G401.6 (cell line): ENCODE measurements around the gene APCDD1L.

Experiments
- FAIRE-seq: peaks from 2 replicates; lab custom pipeline; 2012; peaks lifted over from hg19 to GRCh38; lab: Jason Lieb, UNC

APCDD1L gene

DNA sequence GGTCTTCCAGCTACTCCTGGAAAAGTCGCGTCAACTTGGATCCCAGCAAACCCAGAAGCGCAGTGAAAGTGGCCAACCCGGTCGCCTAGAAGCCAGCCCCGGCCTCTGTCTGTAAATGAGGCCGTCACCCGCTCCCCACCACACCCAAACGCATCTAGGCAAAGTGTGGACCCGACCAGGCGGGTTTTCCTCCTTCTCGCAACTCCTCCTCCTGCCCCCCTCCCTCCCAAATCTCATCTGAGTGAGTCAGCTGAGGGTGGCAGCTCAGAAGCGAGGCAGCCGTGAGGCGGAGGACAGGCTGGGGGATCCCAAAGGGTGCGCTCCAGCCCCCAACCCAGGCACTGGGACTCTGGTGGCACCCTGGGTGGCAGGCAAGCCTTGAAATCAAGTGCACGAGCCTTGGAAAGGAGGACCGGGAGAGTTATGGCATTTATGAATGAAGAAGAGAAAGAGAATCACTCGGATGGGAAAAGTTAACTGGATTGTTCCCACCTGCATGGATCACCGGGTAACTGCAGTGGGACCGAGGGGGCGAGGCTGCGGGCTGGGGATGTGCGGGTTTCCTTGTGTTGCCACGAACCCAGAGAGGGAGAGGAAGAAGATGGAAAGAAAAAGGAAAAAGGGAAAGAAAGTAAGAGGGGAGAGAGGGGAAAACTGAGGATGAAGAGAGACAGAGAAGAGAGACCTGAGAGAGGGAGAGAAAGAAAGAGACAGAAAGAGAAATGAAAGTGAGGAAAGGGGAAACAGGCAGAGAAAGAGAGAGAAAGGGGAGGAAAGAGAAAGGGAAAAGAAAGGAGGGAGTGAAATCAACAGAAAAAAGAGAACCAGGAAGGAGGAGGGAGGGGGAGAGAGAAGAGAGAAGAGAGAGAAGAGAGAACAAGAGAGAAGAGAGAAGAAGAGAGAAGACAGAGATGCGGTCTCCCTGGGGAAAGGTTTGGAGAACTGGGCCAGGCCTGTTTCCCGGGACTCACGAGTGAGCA is at the start of gene APCDD1L:
TSS of gene APCDD1L (minus strand) at position 167 of the 980 bp plus-strand sequence. CDS start 692 bp downstream, outside the sequence.
- FAIRE-seq, result no peak

DNA sequence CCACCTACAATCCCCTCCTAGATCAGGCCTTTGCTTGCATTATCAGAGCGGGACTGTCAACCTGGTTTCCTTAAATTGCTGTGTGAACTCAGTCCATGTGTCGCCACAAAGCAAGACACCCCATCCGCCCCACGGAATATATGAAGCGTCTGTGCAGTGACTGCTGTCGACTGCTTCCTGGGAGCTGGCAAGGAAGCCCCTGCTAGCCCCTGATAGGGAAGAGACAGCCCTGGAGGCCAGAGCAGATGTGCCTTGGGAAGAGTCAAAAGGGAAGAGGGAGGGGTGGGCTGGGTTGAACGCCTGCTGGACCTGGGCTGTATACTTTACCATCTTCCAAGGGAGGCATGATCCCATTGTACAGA is 44.1 kb upstream of the APCDD1L start:
- no peak for FAIRE-seq

- FAIRE-seq, result no peak
Observed at GRCh38 chr20:58558486-58559367, 43.5 kb upstream of the APCDD1L start.

DNA sequence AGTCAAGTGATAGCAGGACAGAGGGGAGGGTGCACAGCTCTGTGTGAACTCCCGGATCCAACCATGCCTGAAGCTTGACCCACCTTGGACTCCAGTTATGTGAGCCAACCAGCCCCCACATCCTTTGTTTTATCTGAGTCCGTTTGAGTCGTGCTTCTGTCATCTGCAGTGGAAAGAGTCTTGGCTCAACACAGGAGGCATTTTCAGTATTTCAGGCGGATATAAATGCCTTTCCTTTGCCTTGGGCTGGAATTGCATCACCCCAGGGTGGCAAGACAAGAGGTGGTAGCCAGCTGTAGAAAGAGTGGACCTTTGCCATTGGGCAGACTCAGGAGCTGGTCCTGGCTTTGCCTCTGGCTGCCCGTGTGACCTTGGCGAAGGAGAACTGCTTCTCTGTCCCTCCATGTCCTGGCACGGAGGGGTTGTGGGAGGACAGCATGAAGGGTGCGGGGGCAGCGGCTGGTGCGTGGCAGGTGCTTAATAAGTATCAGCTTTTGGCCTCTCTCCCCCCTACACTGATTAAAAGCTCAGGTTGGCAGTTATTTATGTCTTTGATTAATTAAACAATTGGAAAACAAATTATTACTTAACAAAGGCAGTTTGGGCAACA is 42.6 kb upstream of the APCDD1L start:
- no peak for FAIRE-seq

DNA sequence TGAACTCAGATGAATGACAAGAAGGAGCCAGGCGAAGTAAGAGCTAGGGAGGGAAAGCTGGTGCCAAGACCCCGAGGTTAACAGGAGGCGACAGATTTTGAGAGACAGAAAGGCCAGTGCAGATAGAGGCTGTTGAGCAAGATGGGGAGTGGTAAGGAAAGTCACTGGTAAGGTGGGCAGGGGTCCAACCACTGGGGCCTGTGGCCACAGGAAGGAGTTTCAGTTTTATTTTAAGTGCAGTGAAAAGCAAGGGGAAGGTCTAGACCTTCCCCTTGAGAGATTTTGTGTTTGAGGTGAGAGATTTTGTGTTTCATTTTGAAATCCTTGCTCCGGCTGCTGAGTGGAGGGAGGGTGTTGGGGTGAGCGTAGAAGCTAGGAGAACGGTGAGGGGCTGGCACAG is 41.8 kb upstream of the APCDD1L start:
- FAIRE-seq, result no peak

GRCh38 chr20:58555078-58555765 is 40.0 kb upstream of the APCDD1L start:
- no peak for FAIRE-seq

- no peak for FAIRE-seq
Observed at GRCh38 chr20:58554541-58554940, 39.3 kb upstream of the APCDD1L start.

DNA sequence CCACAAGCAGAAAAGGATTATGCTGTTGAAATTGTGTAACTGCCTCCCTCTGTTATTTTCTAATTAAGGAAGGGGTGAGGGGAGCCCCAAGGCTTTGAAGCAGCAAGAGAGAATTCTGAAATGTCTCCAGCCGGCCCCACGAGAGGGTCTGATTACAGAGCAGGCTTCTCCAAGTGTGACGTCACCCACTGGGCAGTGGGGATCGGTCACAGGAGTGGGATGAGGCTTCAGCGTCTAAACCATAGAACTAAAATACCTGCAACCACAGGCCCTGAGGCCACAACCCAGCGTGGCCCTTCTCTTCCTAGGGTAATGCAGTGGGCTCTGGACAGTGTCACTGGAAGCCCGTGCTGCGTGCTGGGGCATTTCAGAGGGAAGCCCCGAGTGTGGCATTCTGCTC is 38.6 kb upstream of the APCDD1L start:
- FAIRE-seq, result no peak

DNA sequence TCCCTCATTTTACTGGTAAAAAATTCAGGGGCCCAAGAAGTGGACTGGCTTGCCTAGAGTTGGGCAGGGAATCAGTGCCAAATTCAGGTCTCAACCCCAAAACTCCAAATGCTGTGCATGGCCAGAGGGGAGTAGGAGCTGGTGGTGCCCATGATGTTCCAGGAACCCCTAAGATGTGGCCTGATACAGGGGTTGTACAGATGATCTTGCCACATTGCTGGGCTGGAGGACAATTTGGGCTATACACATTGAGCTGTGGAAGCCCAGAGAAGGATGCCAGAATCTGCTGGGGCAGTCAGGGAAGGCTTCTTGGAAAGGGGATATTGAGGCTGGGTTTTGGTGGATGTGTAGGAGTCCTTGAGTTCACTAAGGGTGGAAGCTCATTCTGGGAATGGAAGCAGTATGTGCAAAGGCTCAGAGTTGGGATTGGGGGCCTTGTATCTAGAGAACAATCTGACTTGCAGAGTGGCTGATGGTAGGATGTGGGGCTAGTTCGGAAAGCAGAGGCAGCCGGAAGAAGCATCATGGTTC is 38.0 kb upstream of the APCDD1L start:
- no peak for FAIRE-seq

GRCh38 chr20:58552366-58552934 is 37.3 kb upstream of the APCDD1L start:
- no peak for FAIRE-seq

DNA sequence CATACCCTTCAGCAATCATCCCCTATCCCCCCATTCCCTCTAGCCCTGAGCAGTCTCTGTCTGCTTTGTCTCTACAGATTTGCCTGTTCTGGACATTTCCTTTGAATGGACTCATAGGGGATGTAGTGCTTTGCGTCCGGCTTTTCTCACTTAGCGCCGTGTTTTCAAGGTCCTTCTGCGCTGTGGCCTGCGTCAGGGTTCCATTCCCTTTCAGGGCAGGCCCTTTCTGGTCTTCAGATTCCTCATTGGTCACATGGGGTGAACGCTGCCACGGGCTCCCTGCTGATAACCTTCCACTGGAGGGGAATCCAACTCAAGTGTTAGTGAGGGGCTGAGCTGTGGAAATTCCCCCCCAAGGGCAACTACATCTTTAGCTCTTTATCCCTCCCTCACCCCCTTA is 36.4 kb upstream of the APCDD1L start:
- FAIRE-seq, result no peak

DNA sequence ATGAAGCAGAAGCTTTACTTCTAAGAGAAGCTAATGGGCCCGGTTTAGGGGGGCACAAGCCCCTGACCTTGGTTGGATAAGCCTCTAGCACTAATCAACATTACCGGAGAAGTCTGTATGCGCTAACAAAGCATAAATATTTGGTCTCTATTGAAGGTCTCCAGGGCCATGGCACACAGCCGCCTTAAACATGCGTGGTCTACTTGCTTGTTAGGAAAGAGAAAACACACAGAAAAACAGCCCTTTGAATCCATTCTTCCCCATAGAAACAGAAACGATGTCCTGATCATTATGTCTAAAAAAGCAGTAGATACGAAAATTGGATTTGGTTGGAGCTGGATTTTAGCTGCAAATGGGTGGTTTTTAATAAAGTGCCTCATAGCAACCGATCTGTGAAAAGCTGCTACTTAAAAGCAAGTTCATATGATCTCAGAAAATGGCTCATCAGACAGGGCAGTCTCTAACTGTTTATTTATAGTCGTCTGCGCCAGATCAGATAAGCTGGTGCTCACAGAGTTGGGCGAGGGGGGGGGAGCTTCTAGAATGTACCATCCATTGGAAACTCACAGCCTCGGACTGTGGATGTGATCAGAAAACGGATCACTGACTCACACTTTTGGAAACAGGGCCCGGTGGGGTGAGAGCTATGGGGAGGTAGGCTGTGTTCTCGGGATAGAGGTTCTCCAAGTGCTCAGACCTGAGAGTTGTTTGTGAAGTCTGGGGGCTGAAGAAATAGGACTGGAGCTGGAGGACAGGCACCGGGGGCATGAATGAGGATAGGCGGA is 35.3 kb upstream of the APCDD1L start:
- no peak for FAIRE-seq

GRCh38 chr20:58549231-58550209 is 34.3 kb upstream of the APCDD1L start:
- FAIRE-seq, result no peak

DNA sequence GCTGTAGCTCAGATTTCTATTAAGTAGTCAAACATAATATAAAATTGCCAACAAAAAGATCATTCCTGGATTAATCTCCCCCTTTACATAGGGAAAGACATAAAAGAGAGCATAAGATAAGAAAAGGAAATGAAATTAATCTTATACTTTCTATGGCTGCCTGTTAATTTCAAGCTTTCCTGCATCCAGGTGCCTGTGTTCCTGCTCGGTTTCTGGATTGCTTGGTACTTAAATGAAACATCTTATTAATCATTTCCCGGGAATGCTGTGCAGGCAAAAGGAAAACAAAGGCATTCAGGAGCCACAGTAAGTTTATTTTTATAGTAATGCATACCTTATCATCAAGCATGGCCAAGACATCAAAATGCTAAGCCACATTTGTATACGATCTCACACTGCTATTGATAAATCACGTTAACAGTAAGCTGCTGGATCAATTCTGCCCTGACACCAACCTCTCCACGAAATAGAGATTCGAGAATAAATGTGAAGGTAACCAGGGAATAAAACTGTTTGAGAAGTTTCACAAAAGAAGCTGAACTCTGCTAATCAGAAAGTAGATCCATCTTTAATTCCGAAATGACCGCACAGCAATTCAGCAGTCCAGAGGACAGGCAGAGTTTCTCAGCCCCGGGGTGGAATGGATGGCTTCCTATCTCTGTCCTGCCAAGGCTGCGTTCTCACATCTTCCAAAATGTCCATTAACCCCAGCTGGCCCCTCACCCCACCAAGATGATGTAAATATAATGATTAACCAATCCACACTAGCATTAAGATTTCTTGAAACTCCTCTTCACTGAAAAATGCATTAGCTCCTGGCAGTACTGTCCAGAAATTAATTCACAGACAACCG is 32.6 kb upstream of the APCDD1L start:
- no peak for FAIRE-seq

DNA sequence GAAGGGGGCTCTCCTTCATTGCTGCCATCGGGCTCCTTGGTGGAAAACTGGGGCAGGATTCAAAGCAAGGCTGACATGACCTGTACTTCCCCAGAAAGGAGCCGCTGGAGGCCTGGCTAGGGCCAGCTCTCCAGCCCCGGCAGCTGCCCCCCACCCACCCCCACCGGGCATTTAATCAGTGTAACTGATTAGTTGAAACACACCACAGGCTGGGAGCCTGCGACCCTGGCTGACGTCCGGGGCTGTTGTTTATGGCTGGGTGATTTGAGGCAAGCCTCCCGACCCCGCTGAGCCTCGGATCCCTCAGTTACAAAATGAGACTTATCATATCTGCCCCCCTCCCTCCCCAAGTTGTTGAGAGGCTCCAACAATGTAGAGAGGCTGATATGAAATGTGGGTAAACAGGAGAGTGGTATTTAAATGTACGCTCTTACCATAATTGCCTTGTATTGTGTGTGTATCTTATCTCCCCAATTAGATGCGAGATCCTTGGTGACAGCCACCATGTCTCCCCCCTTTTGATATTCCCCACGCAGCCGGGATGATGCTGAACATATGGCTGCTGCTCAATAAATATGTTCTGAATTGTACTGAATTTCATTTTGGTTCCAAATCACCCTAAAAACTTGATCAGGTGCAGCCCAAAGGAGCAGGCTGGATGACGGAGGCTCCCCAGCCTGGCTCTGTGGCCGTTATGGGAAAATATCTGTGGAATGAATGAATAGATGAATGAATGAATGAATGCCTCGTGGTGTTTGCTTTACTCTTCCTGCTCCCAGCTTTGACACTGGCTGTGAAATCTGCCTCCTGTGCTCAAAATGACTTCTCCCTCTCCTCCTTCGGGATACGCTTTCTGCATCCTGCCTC is 31.8 kb upstream of the APCDD1L start:
- no peak for FAIRE-seq

GRCh38 chr20:58546416-58546711 is 31.2 kb upstream of the APCDD1L start:
- no peak for FAIRE-seq

DNA sequence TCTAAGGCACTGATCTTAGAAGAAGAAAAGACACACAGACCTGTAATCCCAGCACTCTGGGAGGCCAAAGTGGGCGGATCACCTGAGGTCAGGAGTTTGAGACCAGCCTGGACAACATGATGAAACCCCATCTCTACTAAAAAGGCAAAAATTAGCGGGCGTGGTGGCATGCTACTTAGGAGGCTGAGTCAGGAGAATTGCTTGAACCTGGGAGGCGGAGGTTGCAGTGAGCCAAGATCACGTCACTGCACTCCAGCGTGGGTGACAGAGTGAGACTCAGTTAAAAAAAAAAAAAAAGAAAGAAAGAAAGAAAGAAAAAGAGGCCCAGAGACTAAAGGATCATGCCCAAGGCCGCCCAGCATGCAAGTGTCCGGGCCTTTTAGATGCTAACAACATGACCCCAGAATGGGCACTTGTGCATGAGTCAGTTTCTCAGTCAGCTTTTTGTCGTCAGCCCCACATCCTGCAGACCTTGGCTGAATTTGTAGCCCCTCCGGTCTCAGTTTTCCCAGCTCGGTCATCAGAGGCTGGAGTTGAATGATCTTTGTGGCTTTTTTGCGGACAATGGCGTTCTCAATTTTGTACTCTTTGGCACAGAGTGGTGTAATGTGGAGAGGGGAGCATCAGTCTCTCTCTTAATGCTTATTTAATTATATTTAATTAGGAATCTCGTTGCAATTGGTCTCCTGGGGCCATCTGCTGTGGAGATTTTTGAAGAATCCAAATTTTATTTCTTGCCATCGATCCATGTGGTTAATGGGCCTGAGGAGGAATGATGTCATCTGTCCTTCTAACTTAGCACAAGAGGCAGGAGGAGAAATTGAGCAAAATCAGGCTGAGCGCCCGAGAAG is 30.6 kb upstream of the APCDD1L start:
- FAIRE-seq, result no peak
